MM.1S (cell line): ENCODE measurements around the gene ST7.

Experiments
- EZH2phosphoT487 ChIP-seq: fragments of 300-600 bp; sonication (generic); IDR thresholded peaks from 2 replicates; pipeline ENCODE4 v1.6.1; 2018; ENCODE audit warnings: antibody characterized with exemption, low read length
- TF ChIP-seq, protein P1 (sequence below): fragments of 300-600 bp; sonication (generic); IDR thresholded peaks from 2 replicates; pipeline ENCODE4 v1.5.1; 2016; ENCODE audit warnings: antibody characterized with exemption, low read length, mixed read lengths

DNA sequence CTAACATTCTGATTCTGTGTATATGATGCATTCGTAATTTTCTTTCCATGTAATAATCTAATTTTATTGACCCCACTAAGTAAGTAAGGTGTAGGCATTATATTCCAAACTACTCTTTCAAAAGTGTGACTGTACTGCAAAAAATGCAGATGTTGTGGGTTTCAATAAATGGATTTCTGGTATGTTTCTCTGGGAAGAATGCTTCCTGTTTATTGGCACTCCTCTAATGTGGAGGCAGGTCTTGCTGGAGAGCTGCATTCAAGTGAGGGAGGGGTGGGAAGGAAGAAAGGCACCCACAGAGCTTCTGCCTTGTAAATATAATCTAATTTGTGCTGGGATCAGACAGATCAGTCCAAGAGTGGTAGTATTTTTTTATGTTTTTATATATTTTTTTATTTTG is 23.9 kb downstream of the ST7 start:
- TF ChIP-seq, protein P1, sequence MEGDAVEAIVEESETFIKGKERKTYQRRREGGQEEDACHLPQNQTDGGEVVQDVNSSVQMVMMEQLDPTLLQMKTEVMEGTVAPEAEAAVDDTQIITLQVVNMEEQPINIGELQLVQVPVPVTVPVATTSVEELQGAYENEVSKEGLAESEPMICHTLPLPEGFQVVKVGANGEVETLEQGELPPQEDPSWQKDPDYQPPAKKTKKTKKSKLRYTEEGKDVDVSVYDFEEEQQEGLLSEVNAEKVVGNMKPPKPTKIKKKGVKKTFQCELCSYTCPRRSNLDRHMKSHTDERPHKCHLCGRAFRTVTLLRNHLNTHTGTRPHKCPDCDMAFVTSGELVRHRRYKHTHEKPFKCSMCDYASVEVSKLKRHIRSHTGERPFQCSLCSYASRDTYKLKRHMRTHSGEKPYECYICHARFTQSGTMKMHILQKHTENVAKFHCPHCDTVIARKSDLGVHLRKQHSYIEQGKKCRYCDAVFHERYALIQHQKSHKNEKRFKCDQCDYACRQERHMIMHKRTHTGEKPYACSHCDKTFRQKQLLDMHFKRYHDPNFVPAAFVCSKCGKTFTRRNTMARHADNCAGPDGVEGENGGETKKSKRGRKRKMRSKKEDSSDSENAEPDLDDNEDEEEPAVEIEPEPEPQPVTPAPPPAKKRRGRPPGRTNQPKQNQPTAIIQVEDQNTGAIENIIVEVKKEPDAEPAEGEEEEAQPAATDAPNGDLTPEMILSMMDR, result no peak
- no peak for TF ChIP-seq EZH2phosphoT487
